Mesenteric fat pad (tissue), 1 donor: ENCODE results near the gene CTIF. TPM values are rescaled to one million over a fixed set of nuclear protein-coding genes. Genes with fewer than 3 reads are reported as not detected.
"Not testable (repeated sequence)": the region's sequence is repeated elsewhere in the genome, so short reads cannot be mapped to it uniquely, and the experiment has no call there.

Source experiments
- DNase-seq: peaks from one replicate; pipeline ENCODE4 v3.0.0-alpha.2; 2020; ENCODE audit warnings: low spot score
- long read RNA-seq: library from polyadenylated mRNA; unstranded; transcript quantifications from one replicate; pipeline ENCODE4 v2.0.0, GENCODE V29; 2020
- total RNA-seq: library from RNA; stranded (reverse); fragmentation: NEBNext Ultra II Directional; extraction: Animal tissue kit (Norgen Biotek cat#: 25700); gene quantifications from one replicate; pipeline ENCODE4 v1.2.1, GENCODE V29; 2021
- donor health status: DM: yes; HTN: yes; CAD: no.

The CTIF gene
- 196 TPM for total RNA-seq
- long read RNA-seq, full-length matches to known transcripts, result 2 of 165 reads
- long read RNA-seq, partial matches to known transcripts, result 64 of 165 reads
- long read RNA-seq, other reads (novel, unspliced or antisense), result 99 of 165 reads

- peak; percentile 96 for DNase-seq
These were observed at the start of gene CTIF for GRCh38 chr18:48538531-48539405. Gene CTIF, plus strand, starts transcription at chr18:48539031. Its CDS starts 80,535 bp downstream, at chr18:48619566.

- DNase-seq, result no peak
These were observed 48.1 kb upstream of the CTIF start for GRCh38 chr18:48490641-48491293.

GRCh38 chr18:48492880-48493279, 46.0 kb upstream of the CTIF start:
- no peak for DNase-seq

- no peak for DNase-seq
These were observed 45.2 kb upstream of the CTIF start for GRCh38 chr18:48493434-48494230.

GRCh38 chr18:48497863-48498262, 41.0 kb upstream of the CTIF start:
- DNase-seq, result no peak

GRCh38 chr18:48500517-48500916, 38.3 kb upstream of the CTIF start:
- no peak for DNase-seq

GRCh38 chr18:48502906-48503305, 35.9 kb upstream of the CTIF start:
- no peak for DNase-seq

- no peak for DNase-seq
These were observed 34.0 kb upstream of the CTIF start for GRCh38 chr18:48504819-48505218.

GRCh38 chr18:48506983-48507568, 31.8 kb upstream of the CTIF start:
- DNase-seq, result not testable (repeated sequence)

- DNase-seq, result not testable (repeated sequence)
These were observed 26.3 kb upstream of the CTIF start for GRCh38 chr18:48512498-48512897.

GRCh38 chr18:48514786-48515185, 24.0 kb upstream of the CTIF start:
- no peak for DNase-seq

- no peak for DNase-seq
These were observed 21.8 kb upstream of the CTIF start for GRCh38 chr18:48517048-48517447.

GRCh38 chr18:48519431-48520100, 19.3 kb upstream of the CTIF start:
- DNase-seq, result no peak

GRCh38 chr18:48521723-48522122, 17.1 kb upstream of the CTIF start:
- no peak for DNase-seq

GRCh38 chr18:48525671-48526070, 13.2 kb upstream of the CTIF start:
- no peak for DNase-seq

- no peak for DNase-seq
These were observed 11.4 kb upstream of the CTIF start for GRCh38 chr18:48527461-48527860.

GRCh38 chr18:48528861-48529260, 10.0 kb upstream of the CTIF start:
- DNase-seq, result no peak

GRCh38 chr18:48529796-48530195, 9.0 kb upstream of the CTIF start:
- DNase-seq, result no peak

- no peak for DNase-seq
These were observed 8.3 kb upstream of the CTIF start for GRCh38 chr18:48530399-48531081.

GRCh38 chr18:48531082-48531403, 7.8 kb upstream of the CTIF start:
- DNase-seq, result no peak
